Loucy (cell line): ENCODE measurements around the gene FBLN2.

ENCODE experiments used
- H2AFZ ChIP-seq: fragments of 200-600 bp; sonication (generic); 2 replicates; pipeline ENCODE4 v1.6.0; 2016; ENCODE audit warnings: antibody characterized with exemption, mild to moderate bottlenecking, low read length, moderate library complexity
- H3F3A ChIP-seq: fragments of 200-600 bp; 2 replicates; pipeline ENCODE4 v1.6.0; 2016; ENCODE audit warnings: antibody characterized with exemption, low read depth, mild to moderate bottlenecking
- H3K27me3 ChIP-seq: fragments of 200-600 bp; sonication (generic); 2 replicates; pipeline ENCODE4 v1.6.1; 2014; ENCODE audit warnings: low read length, mild to moderate bottlenecking; ENCODE audit not compliant: insufficient read depth, poor library complexity, severe bottlenecking
- H3K36me3 ChIP-seq: fragments of 200-600 bp; sonication (generic); 2 replicates; pipeline ENCODE4 v1.6.1; 2016; ENCODE audit warnings: low read length; ENCODE audit not compliant: insufficient read depth
- H3K4me1 ChIP-seq: fragments of 200-600 bp; sonication (generic); 2 replicates; pipeline ENCODE4 v1.5.1; 2014; ENCODE audit warnings: low read length, mild to moderate bottlenecking; ENCODE audit not compliant: insufficient read depth, poor library complexity, severe bottlenecking
- H3K4me2 ChIP-seq: fragments of 200-600 bp; sonication (generic); 2 replicates; pipeline ENCODE4 v1.6.0; 2014; ENCODE audit warnings: antibody characterized with exemption, low read length, low read depth, mild to moderate bottlenecking; ENCODE audit not compliant: poor library complexity, severe bottlenecking
- H3K4me3 ChIP-seq: fragments of 200-600 bp; sonication (generic); 2 replicates; pipeline ENCODE4 v1.5.1; 2014; ENCODE audit warnings: low read length, mild to moderate bottlenecking, mixed read lengths; ENCODE audit not compliant: poor library complexity, severe bottlenecking
- H3K79me2 ChIP-seq: fragments of 200-600 bp; sonication (generic); 2 replicates; pipeline ENCODE4 v1.6.1; 2014; ENCODE audit warnings: low read length; ENCODE audit not compliant: insufficient read depth
- H3K9ac ChIP-seq: fragments of 200-600 bp; sonication (generic); 2 replicates; pipeline ENCODE4 v1.6.0; 2014; ENCODE audit warnings: mild to moderate bottlenecking, low read depth, low read length, moderate library complexity; ENCODE audit not compliant: poor library complexity, severe bottlenecking
- H3K9me2 ChIP-seq: fragments of 200-600 bp; sonication (generic); replicated peaks from 2 replicates; pipeline ENCODE4 v1.6.1; 2016; ENCODE audit warnings: low read depth, low read length, mixed read lengths
- H3K9me3 ChIP-seq: fragments of 200-600 bp; sonication (generic); 2 replicates; pipeline ENCODE4 v1.6.1; 2014; ENCODE audit warnings: mild to moderate bottlenecking, antibody characterized with exemption, low read length, low read depth; ENCODE audit not compliant: insufficient read depth
- H4K20me1 ChIP-seq: fragments of 200-600 bp; sonication (generic); 2 replicates; pipeline ENCODE4 v1.6.0; 2014; ENCODE audit warnings: antibody characterized with exemption, low read length, mild to moderate bottlenecking; ENCODE audit not compliant: insufficient read depth, poor library complexity, severe bottlenecking
- EZH2phosphoT487 ChIP-seq: fragments of 200-600 bp; IDR thresholded peaks from 2 replicates; pipeline ENCODE4 v1.6.1; 2018; ENCODE audit warnings: antibody characterized with exemption, mild to moderate bottlenecking, moderate library complexity, borderline replicate concordance
- TF ChIP-seq, protein P1 (sequence below): fragments of 200-600 bp; sonication (generic); conservative IDR thresholded peaks from 2 replicates; pipeline ENCODE4 v1.5.1; 2014; ENCODE audit warnings: mild to moderate bottlenecking, antibody characterized with exemption, low read length

Gene FBLN2

DNA sequence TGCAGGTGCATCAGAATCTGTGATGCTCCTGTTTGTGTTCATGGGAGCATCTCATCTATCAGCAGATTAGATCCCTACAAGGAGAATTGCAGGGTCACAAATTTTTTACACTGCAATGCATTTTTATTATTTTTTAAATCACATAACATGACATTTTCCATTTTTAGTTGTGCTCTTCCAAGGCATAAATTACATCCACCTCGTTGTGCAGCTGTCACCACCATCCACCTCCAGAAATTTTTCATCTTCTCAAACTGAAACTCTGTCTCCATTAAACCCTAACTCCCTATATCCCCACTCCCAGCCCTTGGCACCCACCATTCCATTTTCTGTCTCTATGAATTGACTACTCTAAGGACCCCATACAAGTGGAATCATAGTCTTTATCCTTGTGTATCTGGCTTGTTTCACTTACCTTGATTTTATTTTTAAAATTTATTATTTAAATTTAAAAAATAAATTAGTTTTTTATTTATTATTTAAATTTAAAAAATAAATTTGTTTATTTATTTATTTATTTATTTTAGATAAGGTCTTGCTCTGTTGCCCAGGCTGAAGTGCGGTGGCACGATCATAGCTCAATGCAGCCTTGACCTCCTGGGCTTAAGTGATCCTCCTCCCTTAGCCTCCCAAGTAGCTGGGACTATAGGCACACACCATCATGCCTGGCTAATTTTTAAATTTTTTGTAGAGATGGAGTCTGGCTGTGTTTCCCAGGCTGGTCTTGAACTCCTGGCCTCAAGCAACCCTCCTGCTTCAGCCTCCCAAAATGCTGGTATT lies 47.7 kb downstream of the FBLN2 start:
- H3K4me2 ChIP-seq = no peak overlapping the region
- no peaks in the 10 kb centered on the region for H4K20me1 ChIP-seq
- H3K79me2 ChIP-seq = no peaks in the 10 kb centered on the region
- H3F3A ChIP-seq = no peaks in the 10 kb centered on the region
- no peak overlapping the region for H3K9ac ChIP-seq
- H2AFZ ChIP-seq = no peak overlapping the region
- no peaks in the 10 kb centered on the region for H3K9me2 ChIP-seq
- H3K9me3 ChIP-seq = no peaks in the 10 kb centered on the region
- no peak for TF ChIP-seq EZH2phosphoT487
- TF ChIP-seq, protein P1, sequence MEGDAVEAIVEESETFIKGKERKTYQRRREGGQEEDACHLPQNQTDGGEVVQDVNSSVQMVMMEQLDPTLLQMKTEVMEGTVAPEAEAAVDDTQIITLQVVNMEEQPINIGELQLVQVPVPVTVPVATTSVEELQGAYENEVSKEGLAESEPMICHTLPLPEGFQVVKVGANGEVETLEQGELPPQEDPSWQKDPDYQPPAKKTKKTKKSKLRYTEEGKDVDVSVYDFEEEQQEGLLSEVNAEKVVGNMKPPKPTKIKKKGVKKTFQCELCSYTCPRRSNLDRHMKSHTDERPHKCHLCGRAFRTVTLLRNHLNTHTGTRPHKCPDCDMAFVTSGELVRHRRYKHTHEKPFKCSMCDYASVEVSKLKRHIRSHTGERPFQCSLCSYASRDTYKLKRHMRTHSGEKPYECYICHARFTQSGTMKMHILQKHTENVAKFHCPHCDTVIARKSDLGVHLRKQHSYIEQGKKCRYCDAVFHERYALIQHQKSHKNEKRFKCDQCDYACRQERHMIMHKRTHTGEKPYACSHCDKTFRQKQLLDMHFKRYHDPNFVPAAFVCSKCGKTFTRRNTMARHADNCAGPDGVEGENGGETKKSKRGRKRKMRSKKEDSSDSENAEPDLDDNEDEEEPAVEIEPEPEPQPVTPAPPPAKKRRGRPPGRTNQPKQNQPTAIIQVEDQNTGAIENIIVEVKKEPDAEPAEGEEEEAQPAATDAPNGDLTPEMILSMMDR = no peak
- no peaks in the 10 kb centered on the region for H3K36me3 ChIP-seq
- H3K4me3 ChIP-seq = no peak overlapping the region
- H3K4me1 ChIP-seq = peaks cover 6% of the 10 kb centered on the region
- H3K27me3 ChIP-seq = no peaks in the 10 kb centered on the region

DNA sequence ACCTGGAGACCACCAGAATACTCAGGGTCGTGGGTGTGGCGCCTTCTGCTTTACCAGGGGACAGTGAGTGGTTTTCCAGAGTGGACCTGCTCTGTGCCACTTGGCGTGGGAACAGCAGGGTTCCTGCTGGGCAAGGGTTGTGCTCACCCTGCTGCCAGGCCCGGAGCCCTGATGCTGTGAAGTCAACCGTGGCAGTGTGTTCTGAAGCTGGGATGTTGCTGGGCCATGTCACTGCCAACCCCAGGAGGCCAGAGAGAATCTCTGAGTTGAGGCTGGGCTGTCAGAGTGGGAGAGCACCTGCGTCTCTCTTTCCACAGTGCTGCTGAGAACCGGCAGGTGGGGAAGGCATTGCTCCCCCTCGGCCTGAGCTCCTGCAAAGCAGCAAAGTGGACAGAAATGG lies 48.7 kb downstream of the FBLN2 start:
- H3K79me2 ChIP-seq = no peaks in the 10 kb centered on the region
- no peaks in the 10 kb centered on the region for H3K9me2 ChIP-seq
- peaks cover 6% of the 10 kb centered on the region for H3K4me1 ChIP-seq
- H3K9ac ChIP-seq = no peak overlapping the region
- H4K20me1 ChIP-seq = no peaks in the 10 kb centered on the region
- no peaks in the 10 kb centered on the region for H3K36me3 ChIP-seq
- H3K4me3 ChIP-seq = no peak overlapping the region
- H3F3A ChIP-seq = no peaks in the 10 kb centered on the region
- TF ChIP-seq EZH2phosphoT487 = no peak
- TF ChIP-seq, protein P1 = no peak
- no peaks in the 10 kb centered on the region for H3K9me3 ChIP-seq
- no peak overlapping the region for H3K4me2 ChIP-seq
- no peak overlapping the region for H2AFZ ChIP-seq
- H3K27me3 ChIP-seq = no peaks in the 10 kb centered on the region

DNA sequence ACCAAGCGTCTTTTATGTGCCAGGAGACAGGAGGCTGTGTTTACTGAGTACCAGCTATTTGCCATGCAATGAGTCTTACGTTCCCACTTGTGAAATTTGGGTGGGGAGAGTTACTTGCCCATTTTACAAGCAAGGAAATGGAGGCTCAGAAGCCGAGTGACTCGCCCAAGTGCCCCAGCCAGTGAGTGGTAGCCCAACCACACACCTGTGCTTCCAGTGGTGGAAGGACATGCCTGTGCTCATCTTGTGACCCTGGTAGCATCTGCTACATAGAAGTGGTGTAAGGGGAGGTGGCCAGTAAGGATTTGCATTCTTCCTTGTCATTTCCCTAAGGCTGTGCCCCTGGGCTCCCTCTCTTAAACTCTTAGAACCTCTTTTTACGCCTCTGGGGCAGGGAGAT lies 49.3 kb downstream of the FBLN2 start:
- H3K4me2 ChIP-seq = no peak overlapping the region
- H3K27me3 ChIP-seq = no peaks in the 10 kb centered on the region
- H3F3A ChIP-seq = no peaks in the 10 kb centered on the region
- no peaks in the 10 kb centered on the region for H4K20me1 ChIP-seq
- no peaks in the 10 kb centered on the region for H3K79me2 ChIP-seq
- H3K9ac ChIP-seq = no peak overlapping the region
- no peak overlapping the region for H3K4me3 ChIP-seq
- no peak overlapping the region for H2AFZ ChIP-seq
- no peaks in the 10 kb centered on the region for H3K9me3 ChIP-seq
- H3K9me2 ChIP-seq = no peaks in the 10 kb centered on the region
- no peaks in the 10 kb centered on the region for H3K36me3 ChIP-seq
- no peak for TF ChIP-seq EZH2phosphoT487
- TF ChIP-seq, protein P1 = no peak
- peaks cover 6% of the 10 kb centered on the region for H3K4me1 ChIP-seq
